ENCODE data around the gene KIF13A. TPM values are rescaled to one million over a fixed set of nuclear protein-coding genes. Genes with fewer than 3 reads are reported as not detected.

KIF13A gene
- total and polyA plus RNA-seq, 3 donors from 2014 or later = 20.8 to 28.7 (median 27.7) TPM

DNA sequence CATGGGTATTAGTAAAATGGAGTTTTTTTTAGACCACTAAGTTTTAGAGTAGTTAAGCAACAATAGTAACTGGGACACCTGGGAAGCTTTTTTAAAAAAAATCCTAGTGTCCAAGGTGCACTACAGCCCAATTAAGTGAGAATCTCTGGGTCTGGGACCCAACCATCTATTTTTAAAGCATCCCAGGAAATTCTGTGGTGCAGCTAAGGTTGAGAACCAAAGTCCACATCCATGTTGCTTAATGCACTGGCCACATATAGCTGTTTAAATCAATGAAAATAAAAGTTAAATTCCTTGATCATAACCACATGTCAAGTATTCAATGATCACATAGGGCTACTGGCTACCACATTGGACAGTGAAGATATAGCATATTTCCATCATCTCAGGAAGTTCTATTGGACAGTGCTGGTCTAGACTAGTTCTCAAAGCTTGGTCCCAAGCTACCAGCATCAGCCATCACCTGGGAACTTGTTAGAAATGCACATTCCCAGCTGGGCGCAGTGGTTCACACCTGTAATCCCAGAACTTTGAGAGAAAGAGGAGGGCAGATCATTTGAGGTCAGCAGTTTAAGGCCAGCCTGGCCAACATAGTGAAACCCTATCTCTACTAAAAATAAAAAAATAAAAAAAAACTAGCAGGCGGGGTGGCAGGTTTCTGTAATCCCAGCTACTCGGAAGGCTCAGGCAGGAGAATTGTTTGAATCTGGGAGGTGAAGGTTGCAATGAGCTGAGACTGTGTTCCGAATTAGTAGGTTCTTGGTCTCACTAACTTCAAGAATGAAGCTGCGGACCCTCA lies 12.7 kb downstream of the KIF13A start:
- DNase-seq = no peak
- TF ChIP-seq CTCF (IDR thresholded peaks at IDR 0.05) (no peak), POLR2A (IDR thresholded peaks at IDR 0.05) (no peak)
- no peak overlapping the region for H3K27ac ChIP-seq
- H3K36me3 ChIP-seq (ENCODE audit: low read depth, missing control alignments) = no peaks in the 10 kb centered on the region
- no peaks in the 10 kb centered on the region for H3K9me3 ChIP-seq
- 61 to 76% methylated on average over 5 of the region's 5 CpGs for WGBS, 2 donors
- intact Hi-C loops (cut with DNase I; ENCODE audit: low total_unique reads) = no loop called here
- H3K27me3 ChIP-seq = no peaks in the 10 kb centered on the region
- H3K4me1 ChIP-seq = no peaks in the 10 kb centered on the region
- H3K4me3 ChIP-seq = no peak overlapping the region

DNA sequence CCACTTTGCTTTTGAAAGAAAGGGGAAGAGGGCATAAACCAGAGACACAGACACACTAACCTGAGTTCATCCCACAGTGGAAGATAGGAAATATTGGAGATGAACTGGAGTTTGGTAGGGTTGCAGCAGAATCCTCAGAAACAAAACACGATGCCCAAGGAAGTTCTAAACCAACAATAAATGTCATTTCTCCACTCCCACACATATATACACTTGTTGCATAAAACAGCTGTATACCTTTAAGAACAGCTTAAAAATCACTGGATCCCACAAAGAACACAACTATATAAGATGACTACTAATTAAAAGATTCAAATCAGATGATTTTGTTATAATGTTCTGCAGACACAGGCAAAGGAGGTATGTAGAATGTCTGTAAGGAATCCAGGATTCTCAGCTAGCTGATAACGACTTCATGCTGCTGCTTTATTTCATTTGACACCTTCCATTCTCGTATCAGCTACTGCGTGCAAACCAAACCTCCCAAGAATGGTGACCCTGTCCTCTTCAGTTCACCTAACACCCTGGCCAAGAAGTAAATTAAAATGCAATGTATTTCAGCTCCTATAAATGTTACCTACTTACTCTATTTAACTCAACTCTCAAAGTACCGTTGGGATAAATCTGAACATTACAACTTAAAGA lies 14.3 kb downstream of the KIF13A start:
- Histone ChIP-seq H3K27ac (no peak overlapping the region), H3K4me1 (no peaks in the 10 kb centered on the region)

GRCh38 chr6:17972074-17972952 lies 15.1 kb downstream of the KIF13A start:
- no peaks in the 10 kb centered on the region for H3K9me3 ChIP-seq
- intact Hi-C loops (cut with DNase I; ENCODE audit: low total_unique reads) = no loop called here
- DNase-seq = no peak
- no peaks in the 10 kb centered on the region for H3K27me3 ChIP-seq
- WGBS, 2 donors = 76 to 87% methylated on average over 7 of the region's 7 CpGs
- H3K36me3 ChIP-seq (ENCODE audit: low read depth, missing control alignments) = no peaks in the 10 kb centered on the region
- H3K4me1 ChIP-seq = no peaks in the 10 kb centered on the region
- TF ChIP-seq POLR2A (IDR thresholded peaks at IDR 0.05) (no peak), CTCF (IDR thresholded peaks at IDR 0.05) (no peak)
- H3K4me3 ChIP-seq = no peak overlapping the region
- no peak overlapping the region for H3K27ac ChIP-seq

More for the DNA sequence above, 14.3 kb downstream of the KIF13A start:
- Histone ChIP-seq H3K9me3 (no peaks in the 10 kb centered on the region), H3K27me3 (no peaks in the 10 kb centered on the region), H3K36me3 (ENCODE audit: low read depth, missing control alignments) (no peaks in the 10 kb centered on the region), H3K4me3 (no peak overlapping the region)
- TF ChIP-seq CTCF (IDR thresholded peaks at IDR 0.05) (no peak), POLR2A (IDR thresholded peaks at IDR 0.05) (no peak)
- WGBS, 2 donors = 51 to 57% methylated on average over 5 of the region's 5 CpGs
- intact Hi-C loops (cut with DNase I; ENCODE audit: low total_unique reads) = no loop called here
- no peak for DNase-seq

- H3K4me1 ChIP-seq = no peaks in the 10 kb centered on the region
- DNase-seq = no peak
- no peaks in the 10 kb centered on the region for H3K36me3 ChIP-seq (ENCODE audit: low read depth, missing control alignments)
- no peak overlapping the region for H3K4me3 ChIP-seq
- intact Hi-C loops (cut with DNase I; ENCODE audit: low total_unique reads) = no loop called here
- no peaks in the 10 kb centered on the region for H3K9me3 ChIP-seq
- H3K27me3 ChIP-seq = no peaks in the 10 kb centered on the region
- no peak for TF ChIP-seq CTCF (IDR thresholded peaks at IDR 0.05)
- TF ChIP-seq POLR2A (IDR thresholded peaks at IDR 0.05) = no peak
- 76 to 81% methylated on average over 7 of the region's 7 CpGs for WGBS, 2 donors
- H3K27ac ChIP-seq = no peak overlapping the region
Measured at GRCh38 chr6:17971128-17972073, 16.0 kb downstream of the KIF13A start.
